K562 (cell line): ENCODE data around the gene SCAPER. TPM values are rescaled to one million over a fixed set of nuclear protein-coding genes. Genes with fewer than 3 reads are reported as not detected.

ENCODE experiments used
- CHD4 ChIP-seq: fragments of 200-600 bp; sonication (generic); IDR thresholded peaks from 3 replicates; pipeline ENCODE4 v1.6.1; 2012; ENCODE audit warnings: low read depth, mild to moderate bottlenecking, mixed read lengths, low read length, inconsistent platforms; ENCODE audit not compliant: insufficient read depth, insufficient replicate concordance, poor library complexity, severe bottlenecking
- ETV5 ChIP-seq: sonication (generic); formaldehyde crosslinking; IDR thresholded peaks from 2 replicates; pipeline ENCODE4 v1.4.0; 2020; ENCODE audit warnings: low read depth, mild to moderate bottlenecking, missing genetic modification reagents
- HMGN3 ChIP-seq: IDR thresholded peaks from 2 replicates; pipeline ENCODE4 v1.6.1; 2011; ENCODE audit warnings: borderline replicate concordance, low read depth, mild to moderate bottlenecking, mixed read lengths, low read length; ENCODE audit not compliant: insufficient read length; ENCODE audit errors: extremely low read depth
- KLF1 ChIP-seq: fragments of 450-650 bp; IDR thresholded peaks from 2 replicates; pipeline ENCODE4 v1.6.1; 2016; ENCODE audit warnings: missing genetic modification characterization, missing compliant biosample characterization
- NCOA6 ChIP-seq: fragments of 450-650 bp; IDR thresholded peaks from 2 replicates; pipeline ENCODE4 v1.6.1; 2017; ENCODE audit warnings: mild to moderate bottlenecking
- NFIC ChIP-seq: fragments of 450-650 bp; IDR thresholded peaks from 2 replicates; pipeline ENCODE4 v1.6.1; 2017; ENCODE audit warnings: mild to moderate bottlenecking, inconsistent platforms
- OTX1 ChIP-seq: fragments of 450-650 bp; formaldehyde crosslinking; IDR thresholded peaks from 2 replicates; pipeline ENCODE4 v1.4.0; 2022; ENCODE audit warnings: mild to moderate bottlenecking
- POLR2G ChIP-seq: fragments of 200-400 bp; formaldehyde crosslinking; IDR thresholded peaks from 2 replicates; pipeline ENCODE4 v1.6.1; 2017; ENCODE audit warnings: low read depth, mild to moderate bottlenecking, antibody characterized with exemption, low read length, moderate library complexity
- SRSF7 ChIP-seq: fragments of 200-400 bp; formaldehyde crosslinking; optimal IDR thresholded peaks from 2 replicates; pipeline ENCODE3; 2017; ENCODE audit warnings: mild to moderate bottlenecking, low read depth, low read length
- TEAD1 ChIP-seq, 2 experiments: fragments of 450-650 bp in 1 of 2; sonication (generic) in 1 of 2; formaldehyde crosslinking; IDR thresholded peaks; 2 replicates each; pipeline versions ENCODE4 v1.4.0 to v1.8.0; 2020 to 2022; ENCODE audit warnings: mild to moderate bottlenecking in 2 of 2, missing genetic modification reagents in 1 of 2
- U2AF1 ChIP-seq: fragments of 200-400 bp; formaldehyde crosslinking; optimal IDR thresholded peaks from 2 replicates; pipeline ENCODE3; 2017; ENCODE audit warnings: mild to moderate bottlenecking, low read depth, low read length, moderate library complexity
- ZEB2 ChIP-seq: fragments of 450-650 bp; IDR thresholded peaks from 2 replicates; pipeline ENCODE4 v1.6.1; 2016
- ZMIZ1 ChIP-seq, 2 experiments: fragments of 150-350 bp in 1 of 2; IDR thresholded peaks; 2 replicates each; pipeline ENCODE4 v1.6.1; 2012 to 2016; ENCODE audit warnings: low read depth in 2 of 2, low read length in 2 of 2, mild to moderate bottlenecking in 1 of 2, moderate library complexity in 1 of 2
- ZNF766 ChIP-seq: fragments of 200-800 bp; sonication (Bioruptor generic); conservative IDR thresholded peaks from 2 replicates; pipeline ENCODE4 v1.6.1; 2016; ENCODE audit warnings: missing genetic modification characterization, missing compliant biosample characterization
- polyA plus RNA-seq, 8 experiments: library from polyadenylated mRNA; depleted of rRNA in 4 of 8; stranded (reverse) in 5 of 8; unstranded in 3 of 8; fragments of >200 nt; fragmentation: Nextera tagmentation in 2 of 8; fragmentation: Illumina TruSeq in 1 of 8; extraction: Ambion mirVana in 2 of 8; extraction: Trizol in 1 of 8; gene quantifications; 2 replicates each; pipeline versions ENCODE4 v1.2.1 to v1.2.3, GENCODE V29; 2011 to 2014; ENCODE audit warnings: inconsistent platforms in 1 of 8, missing spikeins in 1 of 8
- total RNA-seq, 7 experiments: library from RNA; depleted of rRNA in 6 of 7; stranded (reverse); fragments of >200 nt in 6 of 7; fragmentation: Illumina TruSeq in 2 of 7; extraction: Trizol in 2 of 7; gene quantifications; 2 replicates each; pipeline versions ENCODE4 v1.2.1 to v1.2.3, GENCODE V29; 2011 to 2021; ENCODE audit warnings: low replicate concordance in 1 of 7
- TF ChIP-seq, protein P1 (sequence below): sonication (generic); formaldehyde crosslinking; IDR thresholded peaks from 2 replicates; pipeline ENCODE4 v1.8.0; 2022; ENCODE audit warnings: mild to moderate bottlenecking, missing genetic modification reagents
- TF ChIP-seq, protein P2 (sequence below): fragments of 150-350 bp; conservative IDR thresholded peaks from 2 replicates; pipeline ENCODE4 v1.6.1; 2014; ENCODE audit warnings: low read length

The SCAPER gene
- total and polyA plus RNA-seq, 9 of the 15 experiments (the other 6 are each of a cell fraction or from before 2014, with no cell fraction given), result 1.3 to 5.7 (median 3.2) TPM

- TF ChIP-seq KLF1, result no peak
- peak; percentile 100 for TF ChIP-seq POLR2G
- no peak for TF ChIP-seq CHD4
- TF ChIP-seq ZNF766 (CRISPR knock-in tag), result no peak; the same call in 1 of the 2 replicates
- TF ChIP-seq HMGN3, result peak; percentile 54
- no peak for TF ChIP-seq ZEB2
- no peak for TF ChIP-seq NCOA6
- TF ChIP-seq, protein P1, sequence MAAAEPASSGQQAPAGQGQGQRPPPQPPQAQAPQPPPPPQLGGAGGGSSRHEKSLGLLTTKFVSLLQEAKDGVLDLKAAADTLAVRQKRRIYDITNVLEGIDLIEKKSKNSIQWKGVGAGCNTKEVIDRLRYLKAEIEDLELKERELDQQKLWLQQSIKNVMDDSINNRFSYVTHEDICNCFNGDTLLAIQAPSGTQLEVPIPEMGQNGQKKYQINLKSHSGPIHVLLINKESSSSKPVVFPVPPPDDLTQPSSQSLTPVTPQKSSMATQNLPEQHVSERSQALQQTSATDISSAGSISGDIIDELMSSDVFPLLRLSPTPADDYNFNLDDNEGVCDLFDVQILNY (CRISPR knock-in tag), result no peak
- TF ChIP-seq NFIC, result 0 out of 2 replicates have a peak, but pooled peaks have one; percentile 41
- TF ChIP-seq TEAD1 (CRISPR knock-in tag; IDR thresholded peaks at IDR 0.05), result no peak; a peak in 1 of 4 replicates
- TF ChIP-seq, protein P2, sequence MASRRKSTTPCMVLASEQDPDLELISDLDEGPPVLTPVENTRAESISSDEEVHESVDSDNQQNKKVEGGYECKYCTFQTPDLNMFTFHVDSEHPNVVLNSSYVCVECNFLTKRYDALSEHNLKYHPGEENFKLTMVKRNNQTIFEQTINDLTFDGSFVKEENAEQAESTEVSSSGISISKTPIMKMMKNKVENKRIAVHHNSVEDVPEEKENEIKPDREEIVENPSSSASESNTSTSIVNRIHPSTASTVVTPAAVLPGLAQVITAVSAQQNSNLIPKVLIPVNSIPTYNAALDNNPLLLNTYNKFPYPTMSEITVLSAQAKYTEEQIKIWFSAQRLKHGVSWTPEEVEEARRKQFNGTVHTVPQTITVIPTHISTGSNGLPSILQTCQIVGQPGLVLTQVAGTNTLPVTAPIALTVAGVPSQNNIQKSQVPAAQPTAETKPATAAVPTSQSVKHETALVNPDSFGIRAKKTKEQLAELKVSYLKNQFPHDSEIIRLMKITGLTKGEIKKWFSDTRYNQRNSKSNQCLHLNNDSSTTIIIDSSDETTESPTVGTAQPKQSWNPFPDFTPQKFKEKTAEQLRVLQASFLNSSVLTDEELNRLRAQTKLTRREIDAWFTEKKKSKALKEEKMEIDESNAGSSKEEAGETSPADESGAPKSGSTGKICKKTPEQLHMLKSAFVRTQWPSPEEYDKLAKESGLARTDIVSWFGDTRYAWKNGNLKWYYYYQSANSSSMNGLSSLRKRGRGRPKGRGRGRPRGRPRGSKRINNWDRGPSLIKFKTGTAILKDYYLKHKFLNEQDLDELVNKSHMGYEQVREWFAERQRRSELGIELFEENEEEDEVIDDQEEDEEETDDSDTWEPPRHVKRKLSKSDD, result peak; percentile 92; the same call in 1 of the 2 replicates
- TF ChIP-seq ZMIZ1 (IDR thresholded peaks at IDR 0.05; ENCODE audit: low read depth in 2 of 2, low read length in 2 of 2), result peak in 1 of 2 experiments; percentile 51; a peak in 1 of 4 replicates
- no peak for TF ChIP-seq SRSF7
- TF ChIP-seq OTX1 (CRISPR knock-in tag), result peak; percentile 24; the same call in 1 of the 2 replicates
- TF ChIP-seq ETV5 (CRISPR knock-in tag), result peak; percentile 75
- TF ChIP-seq U2AF1, result peak; percentile 40
Measured at GRCh38 chr15:76311100-76311953, 593.8 kb downstream of the SCAPER start, which contains the start of gene ETFA (continued).
